K562 (cell line): Measurements from ENCODE around the gene ARHGEF17. TPM values are rescaled to one million over a fixed set of nuclear protein-coding genes. Genes with fewer than 3 reads are reported as not detected.

Source experiments
- ATAC-seq: fragments of 200-7000 bp; cut with Tn5 transposase; 3 replicates; pipeline ENCODE4 v1.9.1; 2020; ENCODE audit warnings: moderate library complexity
- BruUV-seq: library from RNA; stranded (reverse); fragments of 400-500 nt; replicated peaks from 2 replicates; lab custom pipeline; 2021; lab: Mats Ljungman, UMichigan
- CTCF ChIA-PET: fragments of 300-600 bp; formaldehyde crosslinking; extraction: SDS; loops from one replicate; lab custom pipeline; 2021; ENCODE audit warnings: low intra/inter-chr PET ratio; lab: Yijun Ruan, JAX
- POLR2A ChIA-PET: fragments of 300-600, 350-650 bp; sonication (Branson Sonifier 250); formaldehyde crosslinking; extraction: SDS; loops from one replicate; lab custom pipeline; 2021; ENCODE audit warnings: antibody characterized with exemption, inconsistent platforms; lab: Yijun Ruan, JAX
- DNase-seq, 4 experiments: peaks; one replicate each; pipeline versions ENCODE4 v3.0.0 to v3.0.0-alpha.2; 2011 to 2018; ENCODE audit warnings: low spot score in 3 of 4, mixed read lengths in 3 of 4; ENCODE audit errors: extremely low read depth in 1 of 4
- FAIRE-seq: peaks from 2 replicates; lab custom pipeline; 2011; peaks lifted over from hg19 to GRCh38; lab: Jason Lieb, UNC
- H2AFZ ChIP-seq: 2 replicates; pipeline ENCODE4 v1.6.0; 2011; ENCODE audit warnings: low read depth, low read length, control low read depth, inconsistent platforms
- H3K27ac ChIP-seq: fragments of 200-600 bp; 3 replicates; pipeline ENCODE4 v1.8.0; 2011; ENCODE audit warnings: low read depth, mild to moderate bottlenecking, control low read depth, inconsistent platforms, low read length, moderate library complexity, mixed read lengths; ENCODE audit errors: extremely low read depth
- H3K27me3 ChIP-seq, 2 experiments: fragments of 300-600 bp in 1 of 2; 2 replicates in 1 of 2; 3 replicates in 1 of 2; pipeline versions ENCODE4 v1.6.0 to v1.8.0; 2011; ENCODE audit warnings: inconsistent platforms in 2 of 2, low read length in 2 of 2, mild to moderate bottlenecking in 1 of 2, mixed read lengths in 1 of 2, moderate library complexity in 1 of 2; ENCODE audit not compliant: control insufficient read depth in 2 of 2, insufficient read depth in 2 of 2
- H3K36me3 ChIP-seq: fragments of 300-600 bp; 3 replicates; pipeline ENCODE4 v1.8.0; 2011; ENCODE audit warnings: mild to moderate bottlenecking, low read length, inconsistent platforms; ENCODE audit not compliant: control insufficient read depth, insufficient read depth
- H3K4me1 ChIP-seq, 2 experiments: fragments of 200-600 bp in 1 of 2; replicated peaks in 1 of 2; 2 replicates in 1 of 2; 3 replicates in 1 of 2; pipeline versions ENCODE4 v1.5.1 to v1.8.0; 2011; ENCODE audit warnings: inconsistent platforms in 2 of 2, low read length in 2 of 2, mild to moderate bottlenecking in 1 of 2, mixed read lengths in 1 of 2, moderate library complexity in 1 of 2; ENCODE audit not compliant: control insufficient read depth in 2 of 2, insufficient read depth in 2 of 2
- H3K4me2 ChIP-seq: 2 replicates; pipeline ENCODE4 v1.6.1; 2011; ENCODE audit warnings: low read length, control low read depth, inconsistent platforms, mixed read lengths; ENCODE audit not compliant: insufficient read depth
- H3K4me3 ChIP-seq: fragments of 200-600 bp; sonication (generic), shearing (Covaris generic); 2 replicates; pipeline ENCODE4 v1.5.1; 2016; ENCODE audit warnings: control low read depth, inconsistent platforms
- H3K79me2 ChIP-seq: fragments of 200-600 bp; 3 replicates; pipeline ENCODE4 v1.8.0; 2011; ENCODE audit warnings: low read length, inconsistent platforms; ENCODE audit not compliant: control insufficient read depth, insufficient read depth
- H3K9ac ChIP-seq, 2 experiments: 2 replicates each; pipeline versions ENCODE4 v1.6.0 to v1.6.1; 2011; ENCODE audit warnings: low read depth in 2 of 2, low read length in 2 of 2, control low read depth in 1 of 2, inconsistent platforms in 1 of 2, mild to moderate bottlenecking in 1 of 2, mixed read lengths in 1 of 2; ENCODE audit not compliant: insufficient read depth in 1 of 2
- H3K9me1 ChIP-seq: one replicate; pipeline ENCODE4 v1.6.0; 2011; ENCODE audit warnings: inconsistent platforms, mild to moderate bottlenecking, low read length, moderate library complexity; ENCODE audit not compliant: control insufficient read depth, insufficient read depth
- H3K9me3 ChIP-seq: replicated peaks from 2 replicates; pipeline ENCODE4 v1.5.1; 2011; ENCODE audit warnings: low read depth, low read length, inconsistent platforms; ENCODE audit not compliant: control insufficient read depth, insufficient read depth
- H4K20me1 ChIP-seq: replicated peaks from 2 replicates; pipeline ENCODE4 v1.6.1; 2011; ENCODE audit warnings: low read length, inconsistent platforms, mixed read lengths; ENCODE audit not compliant: control insufficient read depth, insufficient read depth
- ELF1 ChIP-seq: fragments of 200-800 bp; sonication (Bioruptor generic); IDR thresholded peaks from 2 replicates; pipeline ENCODE4 v1.6.1; 2016; ENCODE audit warnings: missing genetic modification characterization, missing compliant biosample characterization
- NFIC ChIP-seq: fragments of 450-650 bp; IDR thresholded peaks from 2 replicates; pipeline ENCODE4 v1.6.1; 2017; ENCODE audit warnings: mild to moderate bottlenecking, inconsistent platforms
- ZFP1 ChIP-seq: fragments of 450-650 bp; formaldehyde crosslinking; IDR thresholded peaks from 2 replicates; pipeline ENCODE4 v1.4.0; 2020; ENCODE audit warnings: mild to moderate bottlenecking, mixed read lengths
- WGBS: fragments of 100-300 bp; shearing (Covaris generic); methylation state at CpG from one replicate; pipeline ENCODE4 v1.1.6; 2016; ENCODE audit warnings: low coverage, mixed read lengths; ENCODE audit not compliant: insufficient coverage; ENCODE audit errors: missing lambda C conversion rate; 5-methylcytosine and 5-hydroxymethylcytosine counted together
- in situ Hi-C: fragments of 300-500 bp; cut with MboI; formaldehyde crosslinking; loops from 4 replicates; pipeline ENCODE4 v1.15.0; 2018; ENCODE audit warnings: inconsistent platforms, mixed read lengths
- intact Hi-C: fragments of 100-400 bp; cut with micrococcal nuclease; formaldehyde crosslinking; loops from 2 replicates; pipeline ENCODE4 v1.14.2; 2022
- polyA plus RNA-seq, 8 experiments: library from polyadenylated mRNA; depleted of rRNA in 4 of 8; stranded (reverse) in 5 of 8; unstranded in 3 of 8; fragments of >200 nt; fragmentation: Nextera tagmentation in 2 of 8; fragmentation: Illumina TruSeq in 1 of 8; extraction: Ambion mirVana in 2 of 8; extraction: Trizol in 1 of 8; gene quantifications; 2 replicates each; pipeline versions ENCODE4 v1.2.1 to v1.2.3, GENCODE V29; 2011 to 2014; ENCODE audit warnings: inconsistent platforms in 1 of 8, missing spikeins in 1 of 8
- total RNA-seq, 7 experiments: library from RNA; depleted of rRNA in 6 of 7; stranded (reverse); fragments of >200 nt in 6 of 7; fragmentation: Illumina TruSeq in 2 of 7; extraction: Trizol in 2 of 7; gene quantifications; 2 replicates each; pipeline versions ENCODE4 v1.2.1 to v1.2.3, GENCODE V29; 2011 to 2021; ENCODE audit warnings: low replicate concordance in 1 of 7
- TF ChIP-seq, protein P1 (sequence below): sonication (generic); formaldehyde crosslinking; IDR thresholded peaks from 2 replicates; pipeline ENCODE4 v1.8.0; 2023; ENCODE audit warnings: mild to moderate bottlenecking, missing genetic modification reagents

Gene ARHGEF17
- total and polyA plus RNA-seq, 9 of the 15 experiments (the other 6 are each of a cell fraction or from before 2014, with no cell fraction given): 0.04 to 0.68 (median 0.10) TPM; not detected in 2

DNA sequence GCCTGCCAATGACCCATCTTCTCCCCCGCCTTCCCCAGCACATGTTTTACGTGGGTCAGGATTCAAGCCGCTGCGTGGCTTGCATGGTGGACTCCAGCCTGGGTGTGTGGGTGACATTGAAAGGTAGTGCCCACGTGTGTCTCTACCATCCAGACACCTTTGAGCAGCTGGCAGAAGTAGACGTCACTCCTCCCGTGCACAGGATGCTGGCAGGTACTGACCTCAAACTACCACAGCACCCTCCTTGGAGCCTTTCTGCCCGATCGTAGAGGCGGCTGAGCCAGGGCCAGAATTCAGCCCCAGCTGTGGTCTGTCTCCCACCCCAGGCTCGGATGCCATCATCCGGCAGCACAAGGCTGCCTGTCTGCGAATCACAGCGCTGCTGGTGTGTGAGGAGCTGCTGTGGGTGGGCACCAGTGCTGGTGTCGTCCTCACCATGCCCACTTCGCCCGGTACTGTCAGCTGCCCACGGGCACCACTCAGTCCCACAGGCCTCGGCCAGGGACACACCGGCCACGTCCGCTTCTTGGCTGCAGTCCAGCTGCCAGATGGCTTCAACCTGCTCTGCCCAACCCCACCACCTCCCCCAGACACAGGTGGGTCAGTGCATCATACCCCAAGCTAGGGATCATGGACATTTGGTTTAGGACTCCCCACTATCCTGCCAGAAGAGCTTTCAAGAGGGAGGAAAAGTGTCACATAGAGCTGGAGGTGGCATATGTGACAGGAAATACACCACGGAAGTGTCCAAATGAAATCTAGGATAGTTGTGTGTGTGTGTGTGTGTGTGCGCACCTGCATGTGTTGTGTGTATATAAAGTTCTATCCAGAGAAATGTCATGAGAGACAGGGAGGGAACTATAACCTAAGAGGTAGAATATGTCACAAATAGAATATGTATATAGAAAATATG, 57.5 kb downstream of the ARHGEF17 start (continued):
- TF ChIP-seq, protein P1, sequence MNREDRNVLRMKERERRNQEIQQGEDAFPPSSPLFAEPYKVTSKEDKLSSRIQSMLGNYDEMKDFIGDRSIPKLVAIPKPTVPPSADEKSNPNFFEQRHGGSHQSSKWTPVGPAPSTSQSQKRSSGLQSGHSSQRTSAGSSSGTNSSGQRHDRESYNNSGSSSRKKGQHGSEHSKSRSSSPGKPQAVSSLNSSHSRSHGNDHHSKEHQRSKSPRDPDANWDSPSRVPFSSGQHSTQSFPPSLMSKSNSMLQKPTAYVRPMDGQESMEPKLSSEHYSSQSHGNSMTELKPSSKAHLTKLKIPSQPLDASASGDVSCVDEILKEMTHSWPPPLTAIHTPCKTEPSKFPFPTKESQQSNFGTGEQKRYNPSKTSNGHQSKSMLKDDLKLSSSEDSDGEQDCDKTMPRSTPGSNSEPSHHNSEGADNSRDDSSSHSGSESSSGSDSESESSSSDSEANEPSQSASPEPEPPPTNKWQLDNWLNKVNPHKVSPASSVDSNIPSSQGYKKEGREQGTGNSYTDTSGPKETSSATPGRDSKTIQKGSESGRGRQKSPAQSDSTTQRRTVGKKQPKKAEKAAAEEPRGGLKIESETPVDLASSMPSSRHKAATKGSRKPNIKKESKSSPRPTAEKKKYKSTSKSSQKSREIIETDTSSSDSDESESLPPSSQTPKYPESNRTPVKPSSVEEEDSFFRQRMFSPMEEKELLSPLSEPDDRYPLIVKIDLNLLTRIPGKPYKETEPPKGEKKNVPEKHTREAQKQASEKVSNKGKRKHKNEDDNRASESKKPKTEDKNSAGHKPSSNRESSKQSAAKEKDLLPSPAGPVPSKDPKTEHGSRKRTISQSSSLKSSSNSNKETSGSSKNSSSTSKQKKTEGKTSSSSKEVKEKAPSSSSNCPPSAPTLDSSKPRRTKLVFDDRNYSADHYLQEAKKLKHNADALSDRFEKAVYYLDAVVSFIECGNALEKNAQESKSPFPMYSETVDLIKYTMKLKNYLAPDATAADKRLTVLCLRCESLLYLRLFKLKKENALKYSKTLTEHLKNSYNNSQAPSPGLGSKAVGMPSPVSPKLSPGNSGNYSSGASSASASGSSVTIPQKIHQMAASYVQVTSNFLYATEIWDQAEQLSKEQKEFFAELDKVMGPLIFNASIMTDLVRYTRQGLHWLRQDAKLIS: no peak
- peak; percentile 46; the same call in 1 of the 2 replicates for TF ChIP-seq NFIC

DNA sequence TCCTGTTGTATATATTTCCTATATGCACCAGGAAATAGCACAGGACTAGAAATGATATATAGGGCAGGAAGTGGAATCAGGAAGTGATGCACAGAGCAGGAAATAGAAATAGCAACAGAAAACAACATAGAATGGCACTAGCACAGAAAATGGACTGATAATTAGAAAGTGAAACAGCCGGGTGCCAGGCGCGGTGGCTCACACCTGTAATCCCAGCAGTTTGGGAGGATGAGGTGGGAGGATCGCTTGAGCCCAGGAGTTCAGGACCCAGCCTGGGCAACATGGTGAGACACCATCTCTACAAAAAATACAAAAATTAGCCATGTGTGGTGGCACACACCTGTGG, 58.2 kb downstream of the ARHGEF17 start:
- H4K20me1 ChIP-seq: peaks cover 8% of the 10 kb centered on the region
- CTCF ChIA-PET: no interaction called here
- no peaks in the 10 kb centered on the region for H3K79me2 ChIP-seq
- no peak overlapping the region for H3K9ac ChIP-seq
- H3K27ac ChIP-seq: no peak overlapping the region
- no peak for FAIRE-seq
- in situ Hi-C loops: no loop called here
- peaks cover 25 to 78% of the 10 kb centered on the region in 2 experiments; a peak in 4 of 5 replicates for H3K27me3 ChIP-seq
- WGBS: 47% methylated on average over 4 of the region's 4 CpGs
- no peak for TF ChIP-seq ZFP1 (CRISPR knock-in tag)
- peak; percentile 17; the same call in 1 of the 2 replicates for TF ChIP-seq ELF1 (tag)
- TF ChIP-seq, all 486 proteins: peak for 1
- POLR2A ChIA-PET: no interaction called here
- H3K9me3 ChIP-seq: no peaks in the 10 kb centered on the region
- no peak overlapping the region for H3K4me3 ChIP-seq
- no peaks in the 10 kb centered on the region for H3K36me3 ChIP-seq
- H3K4me1 ChIP-seq: peaks cover 0 to 27% of the 10 kb centered on the region in 2 experiments; a peak in 2 of 5 replicates
- ATAC-seq (no peak), DNase-seq (no peak)
- H3K9me1 ChIP-seq: peaks cover 14% of the 10 kb centered on the region
- H3K4me2 ChIP-seq: no peak overlapping the region
- H2AFZ ChIP-seq: no peak overlapping the region
- intact Hi-C loops: no loop called here
- no TSS peak for BruUV-seq
